ENCODE data around the gene CPLX1.
"Not testable (repeated sequence)": the region's sequence is repeated elsewhere in the genome, so short reads cannot be mapped to it uniquely, and the experiment has no call there.

The CPLX1 gene

DNA sequence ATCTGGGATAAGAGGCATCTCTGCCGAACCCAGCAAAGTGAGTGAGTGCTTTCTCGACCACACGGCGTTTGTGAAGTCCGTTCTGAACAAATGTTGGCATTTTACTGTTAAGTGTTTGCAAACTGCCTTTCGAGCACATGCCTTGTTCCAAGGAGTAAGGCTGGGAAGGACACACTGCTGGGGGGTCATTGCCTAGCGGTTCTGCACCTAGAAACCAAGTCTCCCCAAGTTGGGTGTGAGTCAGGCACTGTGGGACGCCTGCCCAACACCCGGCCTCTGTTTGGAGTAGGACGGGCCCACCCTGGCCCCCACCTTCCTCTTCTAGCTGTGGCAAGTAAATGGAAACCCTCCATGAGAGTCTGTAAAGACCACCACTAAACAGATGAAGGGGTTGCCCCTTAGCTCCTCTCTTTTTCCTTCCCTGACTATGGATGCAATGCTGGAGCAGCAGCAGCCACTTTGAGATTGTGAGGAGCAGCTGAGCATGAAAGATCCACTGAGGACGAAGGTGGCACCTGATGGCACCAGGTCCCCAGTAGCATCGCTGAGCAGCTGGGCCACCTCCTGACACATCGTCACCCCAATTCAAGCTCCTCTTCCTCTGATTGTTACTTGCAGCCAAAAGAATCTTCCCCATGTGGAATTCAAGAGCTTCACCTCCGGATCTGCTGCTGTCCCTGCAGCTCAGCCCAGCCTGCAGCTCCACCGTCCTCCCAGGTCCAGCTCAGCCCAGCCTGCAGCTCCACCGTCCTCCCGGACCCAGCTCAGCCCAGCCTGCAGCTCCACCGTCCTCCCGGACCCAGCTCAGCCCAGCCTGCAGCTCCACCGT, 6.3 kb downstream of the CPLX1 start:
- no peak for DNase-seq

DNA sequence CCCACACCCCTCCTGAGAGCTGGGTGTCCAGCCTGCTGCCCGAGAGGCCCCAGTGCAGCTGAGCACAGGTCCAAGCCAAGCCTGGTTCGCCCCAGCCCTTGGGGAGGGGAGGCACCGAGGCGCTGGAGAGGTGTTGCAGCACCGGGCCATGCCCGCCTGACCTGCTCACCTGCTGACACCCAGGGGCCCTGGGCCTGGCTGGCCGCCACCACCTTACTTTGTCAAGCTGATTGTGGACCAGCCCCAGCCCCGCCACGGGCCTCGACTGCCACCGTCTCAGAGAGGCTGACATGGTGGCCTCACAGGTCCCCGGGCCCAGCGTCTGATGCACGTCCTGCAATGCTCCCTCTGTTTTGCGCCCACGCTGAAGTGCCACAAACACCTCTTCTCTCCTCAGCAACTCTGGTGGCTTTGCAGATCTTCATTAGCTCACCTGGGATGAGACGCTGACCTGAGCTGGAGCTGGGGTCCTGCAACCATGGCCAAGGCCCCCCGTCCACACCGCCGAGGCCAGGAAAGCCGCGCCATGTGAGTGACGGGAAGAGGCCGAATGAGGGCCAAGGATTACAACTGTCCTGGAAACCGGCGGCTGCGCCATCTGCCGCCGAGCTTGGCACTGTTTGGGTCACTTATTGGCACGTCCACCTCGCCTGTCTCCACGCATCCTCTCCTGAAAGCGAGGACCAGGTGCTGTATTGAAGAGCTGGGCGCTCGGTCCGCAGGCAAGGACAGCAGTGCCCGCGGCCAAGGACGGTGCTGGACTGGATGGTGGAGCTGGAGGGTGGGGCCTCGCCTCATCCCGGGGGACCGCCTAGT, 7.6 kb downstream of the CPLX1 start:
- DNase-seq = no peak

DNA sequence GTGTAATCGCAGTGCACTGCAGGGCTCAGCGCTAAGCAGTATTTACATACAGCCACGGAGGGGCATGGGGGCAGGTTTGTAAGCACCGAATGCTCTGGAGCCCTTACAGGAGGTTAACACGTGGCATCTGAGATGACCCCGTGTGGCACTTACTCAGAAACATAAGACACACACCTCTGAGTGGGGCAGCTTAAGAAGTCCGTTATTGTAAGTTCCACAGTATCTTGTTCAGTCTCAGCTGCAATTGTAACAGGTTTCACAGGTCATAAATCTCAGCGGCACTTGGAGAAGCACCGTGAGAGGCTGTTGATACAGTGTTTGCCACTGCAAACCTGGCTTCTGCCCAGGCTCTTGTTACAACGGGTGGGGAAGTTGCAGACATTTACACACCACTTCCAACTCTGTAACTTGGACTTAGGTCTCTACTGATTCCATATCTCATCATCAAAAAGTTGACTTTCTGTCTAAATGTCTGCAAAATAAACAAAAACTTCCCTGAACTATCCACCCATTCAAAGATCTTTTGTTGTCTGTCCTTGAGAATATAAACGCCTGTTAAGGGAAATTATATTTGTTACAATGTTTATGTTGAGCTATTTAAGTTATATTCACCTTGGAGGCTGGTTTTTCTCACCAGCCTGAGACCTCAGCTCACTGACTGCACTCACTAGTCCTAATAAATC, 10.3 kb downstream of the CPLX1 start:
- no peak for DNase-seq

DNA sequence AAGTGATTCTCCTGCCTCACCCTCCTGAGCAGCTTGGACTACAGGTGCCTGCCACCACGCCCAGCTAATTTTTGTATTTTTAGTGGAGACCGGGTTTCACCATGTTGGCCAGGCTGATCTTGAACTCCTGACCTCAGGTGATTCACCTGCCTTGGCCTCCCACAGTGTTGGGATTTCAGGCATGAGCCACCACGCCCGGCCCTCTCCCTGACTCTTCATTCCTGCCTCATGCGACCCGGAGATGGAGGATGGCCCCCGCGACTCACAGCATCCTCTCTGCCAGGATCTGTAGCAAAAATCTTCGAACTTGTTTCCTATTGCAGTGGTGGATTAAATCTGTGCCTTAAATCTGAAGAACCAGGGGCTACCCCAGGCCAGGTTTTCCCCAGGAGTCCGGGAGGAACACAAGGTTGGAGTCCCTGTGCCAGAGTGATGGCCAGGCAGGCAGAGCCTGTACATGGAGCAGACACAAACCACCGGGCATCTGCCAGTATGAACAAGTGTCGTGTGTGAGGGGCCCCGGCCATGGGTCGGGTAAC, 11.5 kb downstream of the CPLX1 start:
- no peak for DNase-seq

DNA sequence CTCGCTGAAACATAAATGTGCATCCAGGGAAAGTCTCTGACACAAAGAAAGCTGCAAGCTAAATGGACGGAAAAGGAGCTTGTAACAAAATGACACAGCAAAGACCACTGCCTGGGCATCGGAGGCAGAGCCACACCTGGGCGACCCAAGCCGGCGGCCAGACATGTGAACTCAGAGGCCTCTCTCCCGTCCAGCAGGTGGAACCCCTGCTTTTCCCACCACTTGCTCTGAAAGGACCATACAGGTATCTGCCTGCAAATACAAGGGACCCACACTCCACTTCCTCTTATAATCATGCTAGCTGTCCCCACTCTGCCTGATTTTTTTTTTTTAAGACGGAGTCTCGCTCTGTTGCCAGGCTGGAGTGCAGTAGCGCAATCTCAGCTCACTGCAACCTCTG, 12.0 kb downstream of the CPLX1 start:
- DNase-seq = no peak

DNA sequence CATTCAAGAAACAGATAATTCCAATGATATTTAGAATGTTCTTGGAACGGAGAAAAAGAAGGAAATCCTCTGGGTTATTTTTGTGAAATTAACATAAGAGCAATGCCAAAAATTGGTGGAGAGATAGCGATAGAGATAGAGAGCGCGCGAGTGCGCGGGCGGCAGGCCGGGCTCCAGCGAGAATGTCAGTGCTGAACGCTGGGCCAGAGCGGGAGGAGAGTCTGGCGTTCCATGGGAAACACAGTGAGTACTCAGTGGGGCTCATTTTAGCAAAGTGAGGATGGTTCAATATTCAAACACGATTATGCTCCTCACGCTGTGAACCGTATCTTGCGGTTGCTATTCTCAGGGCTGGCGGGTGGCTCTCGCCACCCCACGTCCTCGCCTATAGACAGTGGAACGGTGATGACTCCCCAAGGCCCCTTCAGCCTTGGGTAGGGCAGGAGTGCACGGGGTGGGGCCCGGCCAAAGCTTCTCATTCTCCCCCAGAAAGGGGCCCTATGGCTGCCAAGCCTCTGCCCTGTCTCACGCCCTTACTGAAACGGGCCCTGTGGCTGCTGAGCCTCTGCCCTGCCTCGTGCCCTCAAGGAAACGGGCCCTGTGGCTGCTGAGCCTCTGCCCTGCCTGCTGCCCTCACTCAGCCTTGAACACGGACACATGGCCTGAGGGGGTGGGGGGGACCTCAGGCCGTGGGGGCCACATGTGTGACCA, 16.9 kb downstream of the CPLX1 start:
- DNase-seq = no peak

DNA sequence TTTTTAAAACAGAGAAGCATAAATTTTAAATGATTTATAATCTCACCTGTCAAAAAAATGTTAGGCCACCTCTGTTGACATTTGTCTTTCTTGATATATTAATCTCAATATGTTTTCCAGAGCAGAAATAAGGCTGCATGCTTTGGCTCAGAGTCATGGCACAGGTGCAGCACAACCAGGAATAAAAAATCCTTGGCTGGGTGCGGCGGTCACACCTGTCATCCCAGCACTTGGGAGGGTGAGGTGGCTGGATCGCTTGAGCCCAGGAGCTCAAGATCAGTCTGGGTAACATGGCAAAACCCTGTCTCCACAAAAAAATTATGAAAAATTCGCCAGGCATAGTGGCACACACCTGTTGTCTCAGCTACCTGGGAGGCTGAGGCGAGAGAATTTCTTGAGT, 18.1 kb downstream of the CPLX1 start:
- no peak for DNase-seq

DNA sequence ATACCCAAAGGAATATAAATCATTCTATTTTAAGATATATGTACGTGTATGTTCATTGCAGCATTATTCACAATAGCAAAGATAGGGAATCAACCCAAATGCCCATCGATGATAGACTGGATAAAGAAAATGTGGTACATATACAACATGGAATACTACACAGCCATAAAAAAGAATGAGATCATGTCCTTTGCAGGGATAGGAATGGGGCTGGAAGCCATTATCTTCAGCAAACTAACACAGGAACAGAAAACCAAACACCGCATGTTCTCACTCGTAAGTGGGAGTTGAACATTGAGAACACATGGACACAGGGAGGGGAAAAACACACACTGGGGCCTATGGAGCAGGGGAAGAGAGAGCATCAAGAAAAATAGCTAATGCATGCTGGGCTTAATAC, 18.9 kb downstream of the CPLX1 start:
- DNase-seq = not testable (repeated sequence)

DNA sequence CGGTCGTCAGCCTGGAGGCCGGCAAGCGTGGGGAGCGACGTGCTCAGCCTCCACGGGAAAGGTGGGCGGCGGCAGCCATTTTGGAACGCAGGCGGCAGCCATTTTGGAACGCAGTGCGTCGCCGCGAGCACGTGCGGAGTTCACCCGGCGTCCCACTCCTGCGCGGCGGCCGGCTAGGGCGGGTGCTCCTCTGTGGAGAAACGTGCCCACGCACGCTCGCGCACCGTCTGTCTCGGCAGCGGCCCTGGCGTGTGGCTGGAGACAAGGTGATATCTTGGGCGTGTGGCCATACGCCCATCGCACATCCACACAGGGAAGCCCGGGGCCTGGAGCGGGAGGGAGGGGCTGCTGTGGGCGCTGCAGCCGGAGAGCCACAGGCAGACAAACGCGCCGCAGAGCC, 21.1 kb downstream of the CPLX1 start:
- no peak for DNase-seq

DNA sequence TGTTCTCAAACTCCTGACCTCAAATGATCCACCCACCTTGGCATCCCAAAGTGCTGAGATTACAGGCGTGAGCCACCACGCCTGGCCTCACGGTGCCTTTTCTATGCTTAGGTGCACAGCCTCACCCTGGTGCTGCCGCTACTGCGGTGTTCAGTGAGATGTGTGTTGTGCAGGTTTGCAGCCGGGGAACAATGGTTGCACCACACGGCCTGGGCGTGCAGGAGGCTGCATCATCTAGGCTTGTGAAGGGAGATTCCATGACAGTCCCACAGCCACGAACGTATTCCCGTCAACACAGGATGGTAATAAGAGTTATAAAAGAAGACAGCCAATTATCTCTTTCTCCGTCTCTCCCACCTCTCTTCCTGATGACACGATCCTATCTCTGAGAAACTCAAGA, 22.0 kb downstream of the CPLX1 start:
- DNase-seq = no peak

DNA sequence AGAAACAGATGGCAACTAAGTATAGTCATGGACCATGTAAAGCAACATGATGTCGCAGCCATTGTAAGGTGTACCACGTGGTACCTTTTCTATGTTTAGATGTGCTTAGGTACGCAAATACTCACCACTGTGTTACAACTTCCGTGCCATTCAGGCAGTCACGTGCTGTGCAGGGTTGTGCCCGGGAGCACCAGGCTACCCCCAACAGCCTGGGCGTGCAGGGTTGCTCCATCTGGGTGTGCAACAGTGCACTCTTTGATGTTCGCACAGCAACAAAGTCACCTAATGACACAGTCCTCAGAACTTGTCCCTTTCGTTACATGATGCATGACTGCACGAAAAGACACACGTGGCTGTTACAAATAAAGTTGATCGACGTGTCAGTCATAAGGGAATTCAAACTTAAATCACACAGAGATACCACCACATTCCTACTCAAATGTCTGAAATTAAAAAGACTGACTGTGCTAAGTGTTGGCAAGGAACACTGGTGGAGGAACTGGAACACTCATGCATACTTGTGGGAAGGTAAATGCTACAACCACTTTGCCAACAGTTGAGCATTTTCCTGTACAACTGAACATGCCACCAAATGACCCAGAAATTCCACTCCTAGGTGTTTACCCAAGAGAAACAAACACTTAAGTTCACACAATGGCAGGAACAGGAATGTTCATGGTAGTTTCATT, 24.3 kb downstream of the CPLX1 start:
- DNase-seq = no peak

DNA sequence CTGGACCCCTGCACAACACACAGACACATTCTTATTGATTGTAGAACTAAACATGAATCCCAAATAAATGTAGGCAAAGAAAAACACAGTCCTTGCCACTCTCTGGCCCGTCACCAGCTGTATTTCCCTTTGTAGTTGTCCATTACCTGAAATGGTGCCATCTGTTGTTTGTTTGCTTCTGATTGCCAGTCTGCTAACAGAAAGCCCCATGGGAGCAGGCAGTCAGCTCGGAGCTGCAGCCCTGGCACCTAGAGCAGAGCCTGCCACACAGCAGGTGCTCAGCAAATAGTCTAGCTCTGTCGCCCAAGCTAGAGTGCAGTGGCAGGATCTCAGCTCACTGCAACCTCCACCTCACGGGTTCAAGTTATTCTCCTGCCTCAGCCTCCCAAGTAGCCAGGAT, 28.9 kb downstream of the CPLX1 start:
- peak; percentile 12 for DNase-seq

DNA sequence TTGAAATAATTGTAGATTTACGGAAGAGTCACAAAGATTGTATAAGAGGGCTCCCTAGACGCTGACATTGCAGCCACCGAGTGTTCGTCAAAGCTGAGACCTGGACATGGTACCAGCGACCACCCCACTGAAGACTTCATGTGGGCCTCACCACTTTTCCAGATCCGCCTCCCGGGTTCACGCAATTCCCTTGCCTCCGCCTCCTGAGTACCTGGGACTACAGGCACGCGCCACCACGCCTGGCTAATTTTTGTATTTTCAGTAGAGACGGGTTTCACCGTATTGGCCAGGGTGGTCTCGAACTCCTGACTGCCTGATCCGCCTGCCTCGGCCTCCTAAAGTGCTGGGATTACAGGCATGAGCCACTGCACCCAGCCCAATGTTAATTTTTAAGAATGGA, 29.7 kb downstream of the CPLX1 start:
- no peak for DNase-seq

DNA sequence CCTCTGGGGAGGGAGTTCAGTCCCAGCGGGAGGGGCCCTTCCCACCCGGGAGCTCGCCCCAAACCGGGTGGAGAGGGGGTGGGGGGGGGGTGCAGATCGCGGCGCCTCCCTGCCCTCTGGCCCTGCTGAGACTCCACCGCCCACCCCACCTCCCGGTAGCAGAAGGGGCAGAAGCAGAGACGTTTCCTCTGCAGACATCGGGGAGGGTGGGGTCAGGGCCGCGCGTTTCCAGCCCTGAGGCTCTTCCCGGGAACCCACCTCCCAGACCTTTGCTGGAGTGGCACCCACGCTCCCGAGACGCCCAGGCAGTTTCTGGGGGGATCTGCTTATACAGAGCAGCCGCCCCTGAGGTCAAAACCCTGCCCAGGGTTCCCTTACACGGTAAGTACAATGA, 30.2 kb downstream of the CPLX1 start:
- DNase-seq = no peak

DNA sequence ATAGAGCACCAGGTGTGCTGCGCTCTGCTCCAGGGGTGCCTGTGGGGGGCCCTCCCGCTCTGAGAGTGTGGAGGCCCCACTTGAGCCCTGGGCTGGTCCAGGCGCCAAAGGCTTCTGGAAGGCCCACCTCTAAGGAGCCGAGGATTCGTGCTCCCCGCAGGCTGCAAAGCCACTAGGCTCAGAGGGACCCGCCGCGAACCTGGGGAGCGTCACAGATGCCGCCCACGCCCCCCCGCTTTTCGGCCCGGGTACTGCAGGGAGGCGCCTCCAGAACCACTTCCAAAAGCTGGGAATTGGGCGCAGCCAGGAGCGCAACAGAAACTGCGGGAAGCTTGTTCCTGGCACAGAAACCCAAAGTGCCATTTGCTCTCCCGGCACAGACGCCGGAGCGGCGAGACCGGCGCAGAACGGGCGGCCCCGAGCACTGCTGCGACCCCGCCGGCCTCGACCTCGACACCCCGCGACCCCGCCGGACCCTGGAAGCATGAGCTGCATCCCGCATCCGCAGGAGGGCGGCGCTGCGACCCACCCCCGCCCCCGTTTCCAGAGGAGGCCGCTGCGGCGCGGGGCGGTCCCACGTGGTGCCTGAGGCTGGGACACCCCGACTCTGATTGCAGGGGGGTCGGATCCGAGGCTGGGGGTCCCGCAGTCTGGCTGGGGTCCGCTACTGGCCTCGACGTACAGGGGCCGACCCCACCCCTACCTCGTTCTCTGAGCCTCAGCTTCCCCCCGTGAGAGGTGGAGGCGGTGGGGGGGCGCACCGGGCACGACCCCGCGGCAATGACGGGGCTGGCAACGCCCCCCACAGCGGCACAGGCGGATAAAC, 30.8 kb downstream of the CPLX1 start:
- no peak for DNase-seq

DNA sequence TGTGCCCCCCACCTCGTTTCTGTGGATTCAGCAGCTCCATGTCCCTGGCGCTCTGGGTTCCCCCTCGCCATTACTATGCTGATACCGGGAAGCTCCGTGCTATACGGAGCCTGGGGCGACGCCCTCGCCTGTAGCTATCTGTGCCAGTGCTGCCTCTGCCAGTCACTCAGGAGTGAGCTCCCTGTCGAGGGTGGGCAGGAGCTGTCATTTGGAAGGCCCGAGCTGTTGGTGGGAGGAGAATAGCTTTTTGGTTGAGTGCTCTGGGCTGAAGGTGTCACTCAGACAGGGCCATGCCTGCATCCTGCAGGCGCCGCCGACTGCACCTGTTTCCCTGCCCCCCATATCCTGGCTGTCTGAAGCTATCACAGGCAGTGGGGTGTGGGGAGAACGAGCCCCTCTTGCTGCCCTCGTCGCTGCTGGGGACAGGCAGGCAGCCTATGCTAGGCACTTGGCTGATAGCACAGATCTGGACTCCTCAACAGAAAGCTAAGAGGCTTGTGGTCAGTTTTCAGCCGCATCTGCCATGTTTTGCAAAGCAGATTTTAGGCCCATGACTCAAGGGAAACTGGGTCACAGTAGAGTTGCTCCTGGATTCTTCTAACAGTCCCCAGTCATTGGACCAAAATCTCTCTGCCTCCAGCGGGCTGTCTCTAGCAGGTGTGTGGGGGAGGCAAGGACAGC, 31.8 kb downstream of the CPLX1 start:
- no peak for DNase-seq

DNA sequence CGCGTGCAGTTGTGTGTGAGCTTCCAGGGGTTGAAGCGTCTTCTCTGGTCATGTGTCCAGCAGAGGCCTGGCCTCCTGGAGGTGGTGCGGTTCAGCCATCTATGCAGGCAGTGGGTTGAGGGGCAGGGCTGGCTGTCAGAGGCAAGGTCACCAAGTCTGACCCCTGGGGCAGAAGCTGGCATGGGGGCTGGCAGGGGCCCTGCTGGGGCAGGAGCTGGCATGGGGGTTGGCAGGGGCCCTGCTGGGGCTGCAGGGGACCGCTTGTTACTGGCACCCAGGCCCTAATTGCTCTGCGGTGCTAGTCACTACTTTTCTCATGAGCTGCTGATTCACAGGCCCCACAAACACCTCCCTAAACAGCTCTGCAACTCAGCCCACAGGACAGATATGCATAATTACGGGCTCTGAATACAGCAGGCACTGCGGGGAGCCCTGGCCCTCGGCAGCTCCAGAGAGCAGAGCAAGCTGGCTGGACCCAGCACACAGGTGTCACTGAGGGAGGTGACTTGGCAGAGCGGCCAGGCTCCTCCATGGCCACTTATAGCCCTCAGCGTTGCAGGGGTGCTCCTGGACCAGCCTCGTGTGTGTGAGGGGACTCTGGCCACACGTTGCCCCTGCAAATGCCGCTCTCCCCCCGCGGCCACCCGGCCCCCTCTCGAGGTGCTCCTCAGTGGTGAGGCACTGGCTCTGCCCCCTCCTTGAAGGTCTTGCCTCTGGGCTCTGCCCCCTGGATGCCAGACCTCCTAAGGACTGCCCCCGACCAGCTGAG, 32.7 kb downstream of the CPLX1 start:
- no peak for DNase-seq

DNA sequence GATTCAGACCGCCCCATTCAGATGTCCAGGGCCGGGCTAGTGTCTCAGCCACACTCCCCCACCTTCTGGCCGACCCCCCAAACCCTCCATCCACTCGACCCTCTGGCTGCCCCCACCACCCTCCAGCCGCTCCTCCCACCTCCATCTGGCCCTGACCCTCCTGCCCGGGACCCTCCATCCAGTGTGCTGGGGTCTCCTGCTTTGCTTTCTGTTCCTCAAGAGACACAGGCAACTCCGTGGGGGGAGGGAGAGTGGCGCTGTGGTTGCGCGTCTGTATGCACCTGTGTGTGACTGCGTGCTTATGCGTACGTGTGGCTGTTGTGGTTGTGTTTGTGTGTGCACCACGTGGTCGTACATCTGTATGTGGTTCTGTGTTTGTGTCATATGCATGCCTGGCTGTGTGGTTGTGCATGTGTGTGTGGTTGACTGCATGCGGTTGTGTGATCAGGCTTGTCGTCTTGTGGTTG, 33.3 kb downstream of the CPLX1 start:
- no peak for DNase-seq

DNA sequence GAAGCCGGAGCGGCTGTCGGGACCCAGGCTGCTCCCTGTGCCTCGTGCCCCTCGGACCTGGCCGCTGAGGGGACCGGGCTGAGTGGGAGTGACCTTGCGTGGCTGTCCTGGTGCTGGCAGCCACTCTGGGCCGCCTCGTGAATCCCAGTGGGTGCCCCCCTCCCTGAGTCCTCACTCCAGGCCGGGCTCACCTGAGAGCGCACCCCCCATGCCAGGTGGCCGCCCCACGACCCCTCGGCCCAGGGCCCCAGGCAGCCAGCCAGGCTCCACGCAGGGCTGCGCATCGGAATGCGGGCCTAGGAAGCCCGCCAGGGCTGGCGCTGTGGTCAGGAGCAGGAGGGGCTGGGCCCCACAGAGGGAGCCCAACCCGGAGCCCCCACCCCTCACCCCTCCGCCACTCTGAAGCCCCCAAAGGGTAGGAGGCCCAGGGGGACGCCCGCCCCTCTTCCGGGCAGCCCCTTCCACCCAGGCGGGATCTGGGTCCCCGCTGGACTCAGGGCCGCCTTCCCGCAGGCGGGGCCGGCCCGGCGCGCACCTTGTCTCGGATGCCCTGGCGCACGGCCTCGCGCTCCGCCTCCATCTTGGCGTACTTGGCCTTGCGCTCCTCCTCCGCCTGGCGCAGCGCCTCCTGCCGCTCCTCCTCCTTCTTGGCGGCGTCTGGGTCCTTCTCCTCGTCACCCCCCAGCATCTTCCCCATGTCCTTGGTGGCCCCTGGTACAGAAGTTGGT, 33.9 kb downstream of the CPLX1 start:
- DNase-seq = no peak

All from NCI-H526 treated with DMSO at 0.1 percent for 48 hours (cell line).